ENCODE measurements around the gene SDC3. TPM values are rescaled to one million over a fixed set of nuclear protein-coding genes. Genes with fewer than 3 reads are reported as not detected.

Gene SDC3
- total RNA-seq, 1 donor from 2014 or later: 0.71 TPM

- Mint-ChIP-seq H3K4me3 (no peak overlapping the region), H3K27ac (no peak overlapping the region), H3K36me3 (ENCODE audit: low read depth) (no peaks in the 10 kb centered on the region), H3K27me3 (peaks cover 32% of the 10 kb centered on the region), H3K4me1 (peaks cover 8% of the 10 kb centered on the region), H3K9me3 (no peaks in the 10 kb centered on the region)
- no peak for ATAC-seq (ENCODE audit: low read depth)
- no peak for TF ChIP-seq CTCF (IDR thresholded peaks at IDR 0.05)
- ChIA-PET CTCF (no interaction called here), POLR2A (no interaction called here)
- DNase-seq: no peak
- intact Hi-C loops (cut with micrococcal nuclease): no loop called here
Observed at GRCh38 chr1:30891227-30891552, 17.4 kb downstream of the SDC3 start.

- Mint-ChIP-seq H3K4me1 (peaks cover 8% of the 10 kb centered on the region), H3K27me3 (peaks cover 32% of the 10 kb centered on the region), H3K36me3 (ENCODE audit: low read depth) (no peaks in the 10 kb centered on the region), H3K27ac (no peak overlapping the region), H3K9me3 (no peaks in the 10 kb centered on the region), H3K4me3 (no peak overlapping the region)
- intact Hi-C loops (cut with micrococcal nuclease): no loop called here
- ChIA-PET CTCF (no interaction called here), POLR2A (no interaction called here)
- no peak for TF ChIP-seq CTCF (IDR thresholded peaks at IDR 0.05)
- DNase-seq (no peak), ATAC-seq (ENCODE audit: low read depth) (no peak)
Observed at GRCh38 chr1:30890502-30891226, 17.9 kb downstream of the SDC3 start.

- intact Hi-C loops (cut with micrococcal nuclease): no loop called here
- Mint-ChIP-seq H3K9me3 (no peaks in the 10 kb centered on the region), H3K4me3 (no peak overlapping the region), H3K36me3 (ENCODE audit: low read depth) (no peaks in the 10 kb centered on the region), H3K27ac (no peak overlapping the region), H3K4me1 (peaks cover 8% of the 10 kb centered on the region), H3K27me3 (peaks cover 30% of the 10 kb centered on the region)
- TF ChIP-seq CTCF (IDR thresholded peaks at IDR 0.05): no peak
- POLR2A ChIA-PET: no interaction called here
- DNase-seq (no peak), ATAC-seq (ENCODE audit: low read depth) (no peak)
- CTCF ChIA-PET: no interaction called here
Observed at GRCh38 chr1:30889511-30889910, 19.0 kb downstream of the SDC3 start.

- H3K27me3 Mint-ChIP-seq: peaks cover 32% of the 10 kb centered on the region
- ATAC-seq (ENCODE audit: low read depth) (no peak), DNase-seq (no peak)
- no peaks in the 10 kb centered on the region for H3K9me3 Mint-ChIP-seq
- H3K4me1 Mint-ChIP-seq: peaks cover 8% of the 10 kb centered on the region
- CTCF ChIA-PET: no interaction called here
- no peaks in the 10 kb centered on the region for H3K36me3 Mint-ChIP-seq (ENCODE audit: low read depth)
- no peak overlapping the region for H3K4me3 Mint-ChIP-seq
- POLR2A ChIA-PET: no interaction called here
- intact Hi-C loops (cut with micrococcal nuclease): no loop called here
- TF ChIP-seq CTCF (IDR thresholded peaks at IDR 0.05): no peak
- H3K27ac Mint-ChIP-seq: no peak overlapping the region
Observed at GRCh38 chr1:30888975-30889374, 19.6 kb downstream of the SDC3 start.

- no peak for DNase-seq
- Mint-ChIP-seq H3K27me3 (peaks cover 26% of the 10 kb centered on the region), H3K36me3 (ENCODE audit: low read depth) (no peaks in the 10 kb centered on the region), H3K4me1 (peaks cover 8% of the 10 kb centered on the region), H3K4me3 (no peak overlapping the region), H3K9me3 (no peaks in the 10 kb centered on the region), H3K27ac (no peak overlapping the region)
- POLR2A ChIA-PET: no interaction called here
- CTCF ChIA-PET: no interaction called here
- TF ChIP-seq CTCF (IDR thresholded peaks at IDR 0.05): no peak
- no peak for ATAC-seq (ENCODE audit: low read depth)
- intact Hi-C loops (cut with micrococcal nuclease): no loop called here
Observed at GRCh38 chr1:30888391-30888790, 20.2 kb downstream of the SDC3 start.

All from activated B cell treated with CpG ODN at 0.5 μM for 24 hours (primary cell).